ENCODE measurements around the gene PLXNA4.

The PLXNA4 gene

DNA sequence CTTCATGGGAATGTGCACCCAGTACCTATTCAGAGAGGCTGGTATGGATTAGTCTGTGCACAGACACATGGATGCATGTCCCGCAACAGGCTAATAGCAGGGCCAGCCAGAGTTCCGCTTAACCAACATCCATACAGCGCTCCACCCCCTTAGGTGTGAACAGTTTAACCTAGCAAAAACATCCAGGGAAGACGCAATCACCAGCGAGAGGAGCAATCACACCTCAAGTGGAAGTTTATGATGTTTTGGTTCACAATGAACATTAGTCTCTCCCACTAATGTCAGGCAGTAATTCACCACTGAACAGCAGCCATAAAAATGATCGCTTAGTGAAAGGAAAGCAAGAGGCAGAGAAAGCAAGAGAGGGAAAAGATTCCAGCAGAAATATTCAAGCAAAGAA, 91.1 kb downstream of the PLXNA4 start (continued):
- TF ChIP-seq, protein P1, sequence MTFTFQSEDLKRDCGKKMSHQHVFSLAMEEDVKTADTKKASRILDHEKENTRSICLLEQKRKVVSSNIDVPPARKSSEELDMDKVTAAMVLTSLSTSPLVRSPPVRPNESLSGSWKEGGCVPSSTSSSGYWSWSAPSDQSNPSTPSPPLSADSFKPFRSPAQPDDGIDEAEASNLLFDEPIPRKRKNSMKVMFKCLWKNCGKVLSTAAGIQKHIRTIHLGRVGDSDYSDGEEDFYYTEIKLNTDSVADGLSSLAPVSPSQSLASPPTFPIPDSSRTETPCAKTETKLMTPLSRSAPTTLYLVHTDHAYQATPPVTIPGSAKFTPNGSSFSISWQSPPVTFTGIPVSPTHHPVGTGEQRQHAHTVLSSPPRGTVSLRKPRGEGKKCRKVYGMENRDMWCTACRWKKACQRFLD (tag by site-specific recombination; IDR thresholded peaks at IDR 0.05), result no peak
- no peak for TF ChIP-seq ZBTB48 (tag by site-specific recombination; IDR thresholded peaks at IDR 0.05)
- TF ChIP-seq ZNF10 (tag by site-specific recombination; IDR thresholded peaks at IDR 0.05), result no peak
- TF ChIP-seq, protein P2, sequence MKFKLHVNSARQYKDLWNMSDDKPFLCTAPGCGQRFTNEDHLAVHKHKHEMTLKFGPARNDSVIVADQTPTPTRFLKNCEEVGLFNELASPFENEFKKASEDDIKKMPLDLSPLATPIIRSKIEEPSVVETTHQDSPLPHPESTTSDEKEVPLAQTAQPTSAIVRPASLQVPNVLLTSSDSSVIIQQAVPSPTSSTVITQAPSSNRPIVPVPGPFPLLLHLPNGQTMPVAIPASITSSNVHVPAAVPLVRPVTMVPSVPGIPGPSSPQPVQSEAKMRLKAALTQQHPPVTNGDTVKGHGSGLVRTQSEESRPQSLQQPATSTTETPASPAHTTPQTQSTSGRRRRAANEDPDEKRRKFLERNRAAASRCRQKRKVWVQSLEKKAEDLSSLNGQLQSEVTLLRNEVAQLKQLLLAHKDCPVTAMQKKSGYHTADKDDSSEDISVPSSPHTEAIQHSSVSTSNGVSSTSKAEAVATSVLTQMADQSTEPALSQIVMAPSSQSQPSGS (tag by site-specific recombination; IDR thresholded peaks at IDR 0.05; ENCODE audit: low read depth), result peak; percentile 84
- peak; percentile 59 for TF ChIP-seq KLF10 (tag by site-specific recombination; IDR thresholded peaks at IDR 0.05)
- TF ChIP-seq ZNF76 (tag by site-specific recombination; IDR thresholded peaks at IDR 0.05; ENCODE audit: borderline replicate concordance, low read depth), result peak; percentile 32; the same call in 1 of the 2 replicates
- TF ChIP-seq ZNF341 (tag by site-specific recombination; IDR thresholded peaks at IDR 0.05; ENCODE audit: low read depth), result 0 out of 2 replicates have a peak, but pooled peaks have one; percentile 10
- no peak for TF ChIP-seq ZNF621 (tag by site-specific recombination; IDR thresholded peaks at IDR 0.05)
- TF ChIP-seq YY1 (tag by site-specific recombination; IDR thresholded peaks at IDR 0.05), result no peak
- no peak for TF ChIP-seq HOXC10 (CRISPR knock-in tag; IDR thresholded peaks at IDR 0.05)
- peak; percentile 59; the same call in 1 of the 2 replicates for TF ChIP-seq ZNF664 (tag by site-specific recombination; IDR thresholded peaks at IDR 0.05)
- TF ChIP-seq ZNF214 (tag by site-specific recombination; IDR thresholded peaks at IDR 0.05; ENCODE audit: borderline replicate concordance), result no peak
- no peak for TF ChIP-seq ZNF133 (tag by site-specific recombination; IDR thresholded peaks at IDR 0.05)
- TF ChIP-seq EGR2 (tag by site-specific recombination; IDR thresholded peaks at IDR 0.05; ENCODE audit: low read depth), result no peak
- TF ChIP-seq ZNF121 (tag by site-specific recombination; IDR thresholded peaks at IDR 0.05), result no peak
- TF ChIP-seq, protein P3, sequence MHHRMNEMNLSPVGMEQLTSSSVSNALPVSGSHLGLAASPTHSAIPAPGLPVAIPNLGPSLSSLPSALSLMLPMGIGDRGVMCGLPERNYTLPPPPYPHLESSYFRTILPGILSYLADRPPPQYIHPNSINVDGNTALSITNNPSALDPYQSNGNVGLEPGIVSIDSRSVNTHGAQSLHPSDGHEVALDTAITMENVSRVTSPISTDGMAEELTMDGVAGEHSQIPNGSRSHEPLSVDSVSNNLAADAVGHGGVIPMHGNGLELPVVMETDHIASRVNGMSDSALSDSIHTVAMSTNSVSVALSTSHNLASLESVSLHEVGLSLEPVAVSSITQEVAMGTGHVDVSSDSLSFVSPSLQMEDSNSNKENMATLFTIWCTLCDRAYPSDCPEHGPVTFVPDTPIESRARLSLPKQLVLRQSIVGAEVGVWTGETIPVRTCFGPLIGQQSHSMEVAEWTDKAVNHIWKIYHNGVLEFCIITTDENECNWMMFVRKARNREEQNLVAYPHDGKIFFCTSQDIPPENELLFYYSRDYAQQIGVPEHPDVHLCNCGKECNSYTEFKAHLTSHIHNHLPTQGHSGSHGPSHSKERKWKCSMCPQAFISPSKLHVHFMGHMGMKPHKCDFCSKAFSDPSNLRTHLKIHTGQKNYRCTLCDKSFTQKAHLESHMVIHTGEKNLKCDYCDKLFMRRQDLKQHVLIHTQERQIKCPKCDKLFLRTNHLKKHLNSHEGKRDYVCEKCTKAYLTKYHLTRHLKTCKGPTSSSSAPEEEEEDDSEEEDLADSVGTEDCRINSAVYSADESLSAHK (tag by site-specific recombination; IDR thresholded peaks at IDR 0.05), result peak; percentile 96
- TF ChIP-seq ZBTB7A (tag by site-specific recombination; IDR thresholded peaks at IDR 0.05; ENCODE audit: low read depth), result no peak
- TF ChIP-seq, protein P4, sequence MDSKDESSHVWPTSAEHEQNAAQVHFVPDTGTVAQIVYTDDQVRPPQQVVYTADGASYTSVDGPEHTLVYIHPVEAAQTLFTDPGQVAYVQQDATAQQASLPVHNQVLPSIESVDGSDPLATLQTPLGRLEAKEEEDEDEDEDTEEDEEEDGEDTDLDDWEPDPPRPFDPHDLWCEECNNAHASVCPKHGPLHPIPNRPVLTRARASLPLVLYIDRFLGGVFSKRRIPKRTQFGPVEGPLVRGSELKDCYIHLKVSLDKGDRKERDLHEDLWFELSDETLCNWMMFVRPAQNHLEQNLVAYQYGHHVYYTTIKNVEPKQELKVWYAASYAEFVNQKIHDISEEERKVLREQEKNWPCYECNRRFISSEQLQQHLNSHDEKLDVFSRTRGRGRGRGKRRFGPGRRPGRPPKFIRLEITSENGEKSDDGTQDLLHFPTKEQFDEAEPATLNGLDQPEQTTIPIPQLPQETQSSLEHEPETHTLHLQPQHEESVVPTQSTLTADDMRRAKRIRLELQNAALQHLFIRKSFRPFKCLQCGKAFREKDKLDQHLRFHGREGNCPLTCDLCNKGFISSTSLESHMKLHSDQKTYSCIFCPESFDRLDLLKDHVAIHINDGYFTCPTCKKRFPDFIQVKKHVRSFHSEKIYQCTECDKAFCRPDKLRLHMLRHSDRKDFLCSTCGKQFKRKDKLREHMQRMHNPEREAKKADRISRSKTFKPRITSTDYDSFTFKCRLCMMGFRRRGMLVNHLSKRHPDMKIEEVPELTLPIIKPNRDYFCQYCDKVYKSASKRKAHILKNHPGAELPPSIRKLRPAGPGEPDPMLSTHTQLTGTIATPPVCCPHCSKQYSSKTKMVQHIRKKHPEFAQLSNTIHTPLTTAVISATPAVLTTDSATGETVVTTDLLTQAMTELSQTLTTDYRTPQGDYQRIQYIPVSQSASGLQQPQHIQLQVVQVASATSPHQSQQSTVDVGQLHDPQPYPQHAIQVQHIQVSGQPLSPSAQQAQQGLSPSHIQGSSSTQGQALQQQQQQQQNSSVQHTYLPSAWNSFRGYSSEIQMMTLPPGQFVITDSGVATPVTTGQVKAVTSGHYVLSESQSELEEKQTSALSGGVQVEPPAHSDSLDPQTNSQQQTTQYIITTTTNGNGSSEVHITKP (tag by site-specific recombination; IDR thresholded peaks at IDR 0.05), result peak; percentile 81
- TF ChIP-seq ZNF596 (tag by site-specific recombination; IDR thresholded peaks at IDR 0.05), result peak; percentile 69; the same call in 1 of the 2 replicates
- TF ChIP-seq WT1 (tag by site-specific recombination; IDR thresholded peaks at IDR 0.05), result peak; percentile 99
- TF ChIP-seq ZBTB17 (tag by site-specific recombination; IDR thresholded peaks at IDR 0.05), result peak; percentile 81
- no peak for TF ChIP-seq ZNF292 (tag by site-specific recombination; IDR thresholded peaks at IDR 0.05; ENCODE audit: borderline replicate concordance, low read depth)
- no peak for TF ChIP-seq ZNF311 (tag by site-specific recombination; IDR thresholded peaks at IDR 0.05; ENCODE audit: borderline replicate concordance)
- no peak for TF ChIP-seq ZNF473 (tag by site-specific recombination; IDR thresholded peaks at IDR 0.05)
- TF ChIP-seq ZSCAN23 (tag by site-specific recombination; IDR thresholded peaks at IDR 0.05), result no peak
- TF ChIP-seq ZNF19 (tag by site-specific recombination; IDR thresholded peaks at IDR 0.05; ENCODE audit: low read depth), result no peak
- no peak for TF ChIP-seq ZNF571 (tag by site-specific recombination; IDR thresholded peaks at IDR 0.05)
- TF ChIP-seq ZNF555 (tag by site-specific recombination; conservative IDR thresholded peaks at IDR 0.05), result no peak
- no peak for TF ChIP-seq ZFP41 (tag by site-specific recombination; IDR thresholded peaks at IDR 0.05; ENCODE audit: borderline replicate concordance)
- TF ChIP-seq ZNF16 (tag by site-specific recombination; IDR thresholded peaks at IDR 0.05; ENCODE audit: low read depth), result no peak
- peak; percentile 98 for TF ChIP-seq OSR2 (tag by site-specific recombination; IDR thresholded peaks at IDR 0.05)
- TF ChIP-seq KLF1 (tag by site-specific recombination; IDR thresholded peaks at IDR 0.05), result peak; percentile 96
- TF ChIP-seq ZNF138 (tag by site-specific recombination; IDR thresholded peaks at IDR 0.05; ENCODE audit: borderline replicate concordance), result no peak
- TF ChIP-seq GLIS2 (tag by site-specific recombination; IDR thresholded peaks at IDR 0.05), result no peak
- TF ChIP-seq ZNF211 (tag by site-specific recombination; IDR thresholded peaks at IDR 0.05; ENCODE audit: low read depth), result no peak

Data from HEK293 (cell line).